ENCODE data around the gene P2RX3. TPM values are rescaled to one million over a fixed set of nuclear protein-coding genes. Genes with fewer than 3 reads are reported as not detected.

P2RX3 gene
- total RNA-seq, 2 experiments from 2014 or later = not detected

GRCh38 chr11:57409321-57410100 is 71.4 kb downstream of the P2RX3 start:
- CTCF ChIA-PET = no interaction called here
- Mint-ChIP-seq H3K9me3 (ENCODE audit: low read depth) (no peaks in the 10 kb centered on the region), H3K4me3 (no peak overlapping the region), H3K27ac (peak overlapping the region; percentile 34), H3K27me3 (no peaks in the 10 kb centered on the region), H3K4me1 (peaks cover 51% of the 10 kb centered on the region), H3K36me3 (peaks cover 70% of the 10 kb centered on the region)
- DNase-seq (no peak), ATAC-seq (no peak)

GRCh38 chr11:57410287-57410686 is 72.1 kb downstream of the P2RX3 start:
- no peaks in the 10 kb centered on the region for H3K9me3 Mint-ChIP-seq (ENCODE audit: low read depth)
- no peak overlapping the region for H3K4me3 Mint-ChIP-seq
- H3K27me3 Mint-ChIP-seq = no peaks in the 10 kb centered on the region
- H3K27ac Mint-ChIP-seq = no peak overlapping the region
- ATAC-seq (no peak), DNase-seq (no peak)
- peaks cover 50% of the 10 kb centered on the region for H3K4me1 Mint-ChIP-seq
- peaks cover 73% of the 10 kb centered on the region for H3K36me3 Mint-ChIP-seq
- CTCF ChIA-PET = no interaction called here

GRCh38 chr11:57413681-57414080 is 75.5 kb downstream of the P2RX3 start:
- no peaks in the 10 kb centered on the region for H3K9me3 Mint-ChIP-seq (ENCODE audit: low read depth)
- CTCF ChIA-PET = no interaction called here
- ATAC-seq (no peak), DNase-seq (no peak)
- peaks cover 73% of the 10 kb centered on the region for H3K36me3 Mint-ChIP-seq
- H3K27me3 Mint-ChIP-seq = no peaks in the 10 kb centered on the region
- H3K4me3 Mint-ChIP-seq = no peak overlapping the region
- H3K27ac Mint-ChIP-seq = no peak overlapping the region
- H3K4me1 Mint-ChIP-seq = peaks cover 25% of the 10 kb centered on the region

- H3K36me3 Mint-ChIP-seq = peaks cover 72% of the 10 kb centered on the region
- ATAC-seq = no peak
These were observed 76.6 kb downstream of the P2RX3 start for GRCh38 chr11:57414612-57415212.

GRCh38 chr11:57416436-57416835 is 78.3 kb downstream of the P2RX3 start:
- Mint-ChIP-seq H3K36me3 (peaks cover 74% of the 10 kb centered on the region), H3K9me3 (ENCODE audit: low read depth) (no peaks in the 10 kb centered on the region), H3K4me3 (no peak overlapping the region), H3K27ac (no peak overlapping the region), H3K27me3 (no peaks in the 10 kb centered on the region), H3K4me1 (peaks cover 30% of the 10 kb centered on the region)
- CTCF ChIA-PET = no interaction called here
- no peak for ATAC-seq
- DNase-seq = no peak

More at GRCh38 chr11:57414612-57415212, 76.6 kb downstream of the P2RX3 start:
- no peak for DNase-seq
- H3K27ac Mint-ChIP-seq = no peak overlapping the region
- no peaks in the 10 kb centered on the region for H3K27me3 Mint-ChIP-seq
- H3K4me3 Mint-ChIP-seq = no peak overlapping the region
- H3K9me3 Mint-ChIP-seq (ENCODE audit: low read depth) = no peaks in the 10 kb centered on the region
- CTCF ChIA-PET = interaction anchor here (1.0 kb wide), 1 partner anchor 69 kb away, joined by 3 read pairs; no protein-coding TSS in a partner anchor
- H3K4me1 Mint-ChIP-seq = peaks cover 26% of the 10 kb centered on the region

GRCh38 chr11:57417056-57417455 is 78.9 kb downstream of the P2RX3 start:
- Mint-ChIP-seq H3K4me3 (no peak overlapping the region), H3K27me3 (no peaks in the 10 kb centered on the region), H3K4me1 (peaks cover 33% of the 10 kb centered on the region), H3K27ac (no peak overlapping the region), H3K36me3 (peaks cover 74% of the 10 kb centered on the region), H3K9me3 (ENCODE audit: low read depth) (no peaks in the 10 kb centered on the region)
- CTCF ChIA-PET = interaction anchor here (1.4 kb wide), 1 partner anchor 41 kb away, joined by 5 read pairs; no protein-coding TSS in a partner anchor
- ATAC-seq = no peak
- no peak for DNase-seq

GRCh38 chr11:57418131-57418530 is 80.0 kb downstream of the P2RX3 start:
- peaks cover 79% of the 10 kb centered on the region for H3K36me3 Mint-ChIP-seq
- CTCF ChIA-PET = interaction anchor here (1.4 kb wide), 1 partner anchor 40 kb away, joined by 5 read pairs; no protein-coding TSS in a partner anchor
- H3K4me1 Mint-ChIP-seq = peaks cover 43% of the 10 kb centered on the region
- H3K4me3 Mint-ChIP-seq = no peak overlapping the region
- H3K27me3 Mint-ChIP-seq = no peaks in the 10 kb centered on the region
- H3K27ac Mint-ChIP-seq = no peak overlapping the region
- no peak for ATAC-seq
- no peak for DNase-seq
- H3K9me3 Mint-ChIP-seq (ENCODE audit: low read depth) = no peaks in the 10 kb centered on the region

- peaks cover 79% of the 10 kb centered on the region for H3K36me3 Mint-ChIP-seq
- H3K27ac Mint-ChIP-seq = no peak overlapping the region
- no peaks in the 10 kb centered on the region for H3K9me3 Mint-ChIP-seq (ENCODE audit: low read depth)
- CTCF ChIA-PET = interaction anchor here (1.4 kb wide), 1 partner anchor 74 kb away, joined by 4 read pairs; no protein-coding TSS in a partner anchor
- no peaks in the 10 kb centered on the region for H3K27me3 Mint-ChIP-seq
- H3K4me1 Mint-ChIP-seq = peaks cover 46% of the 10 kb centered on the region
- DNase-seq (no peak), ATAC-seq (no peak)
- no peak overlapping the region for H3K4me3 Mint-ChIP-seq
These were observed 81.0 kb downstream of the P2RX3 start for GRCh38 chr11:57419146-57419545.

- peaks cover 60% of the 10 kb centered on the region for H3K4me1 Mint-ChIP-seq
- DNase-seq (no peak), ATAC-seq (no peak)
- CTCF ChIA-PET = interaction anchor here (1.0 to 4.7 kb wide), 2 partner anchors 36 to 39 kb away, joined by 3 to 28 read pairs; partner anchors contain the start of gene RTN4RL2
- H3K27ac Mint-ChIP-seq = no peak overlapping the region
- no peak overlapping the region for H3K4me3 Mint-ChIP-seq
- H3K9me3 Mint-ChIP-seq (ENCODE audit: low read depth) = no peaks in the 10 kb centered on the region
- no peaks in the 10 kb centered on the region for H3K27me3 Mint-ChIP-seq
- H3K36me3 Mint-ChIP-seq = peaks cover 79% of the 10 kb centered on the region
These were observed 82.9 kb downstream of the P2RX3 start for GRCh38 chr11:57421066-57421465.

- no peak overlapping the region for H3K4me3 Mint-ChIP-seq
- DNase-seq (no peak), ATAC-seq (no peak)
- H3K27me3 Mint-ChIP-seq = no peaks in the 10 kb centered on the region
- peak overlapping the region; percentile 59 for H3K27ac Mint-ChIP-seq
- peaks cover 79% of the 10 kb centered on the region for H3K36me3 Mint-ChIP-seq
- H3K4me1 Mint-ChIP-seq = peaks cover 64% of the 10 kb centered on the region
- no peaks in the 10 kb centered on the region for H3K9me3 Mint-ChIP-seq (ENCODE audit: low read depth)
- CTCF ChIA-PET = interaction anchor here (4.7 kb wide), 1 partner anchor 36 kb away, joined by 28 read pairs; no protein-coding TSS in a partner anchor
These were observed 83.7 kb downstream of the P2RX3 start for GRCh38 chr11:57421805-57422204.

Other genes with a start within 250 kb of the P2RX3 start
- gene LRRC55, start 156.4 kb upstream of the P2RX3 start, total RNA-seq = not detected
- not detected for gene APLNR, start 101.1 kb upstream of the P2RX3 start, total RNA-seq
- 1 to 10 TPM; 4.4 to 5.8 TPM for gene TNKS1BP1, start 13.4 kb upstream of the P2RX3 start, total RNA-seq
- gene SSRP1, start 2.5 kb upstream of the P2RX3 start, total RNA-seq = 100 to 1,000 TPM; 158 to 196 TPM
- gene PRG3, start 42.8 kb downstream of the P2RX3 start, total RNA-seq = not detected
- under 1 TPM; 0.59 to 0.79 TPM for gene PRG2, start 52.3 kb downstream of the P2RX3 start, total RNA-seq
- gene SLC43A3, start 88.8 kb downstream of the P2RX3 start, total RNA-seq = 100 to 1,000 TPM; 106 to 117 TPM
- gene RTN4RL2, start 122.2 kb downstream of the P2RX3 start, total RNA-seq = not detected
- 10 to 100 TPM; 24.6 to 25.8 TPM for gene SLC43A1, start 177.3 kb downstream of the P2RX3 start, total RNA-seq
- gene TIMM10, start 192.4 kb downstream of the P2RX3 start, total RNA-seq = 10 to 100 TPM; 74.5 to 92.9 TPM
- gene SMTNL1, start 199.2 kb downstream of the P2RX3 start, total RNA-seq = not detected
- 100 to 1,000 TPM; 245 to 317 TPM for gene UBE2L6, start 229.3 kb downstream of the P2RX3 start, total RNA-seq